ENCODE data around the gene GID8. TPM values are rescaled to one million over a fixed set of nuclear protein-coding genes. Genes with fewer than 3 reads are reported as not detected.

GID8 gene
- total RNA-seq, 4 donors from 2014 or later: 22.4 to 30.1 (median 25.6) TPM

DNA sequence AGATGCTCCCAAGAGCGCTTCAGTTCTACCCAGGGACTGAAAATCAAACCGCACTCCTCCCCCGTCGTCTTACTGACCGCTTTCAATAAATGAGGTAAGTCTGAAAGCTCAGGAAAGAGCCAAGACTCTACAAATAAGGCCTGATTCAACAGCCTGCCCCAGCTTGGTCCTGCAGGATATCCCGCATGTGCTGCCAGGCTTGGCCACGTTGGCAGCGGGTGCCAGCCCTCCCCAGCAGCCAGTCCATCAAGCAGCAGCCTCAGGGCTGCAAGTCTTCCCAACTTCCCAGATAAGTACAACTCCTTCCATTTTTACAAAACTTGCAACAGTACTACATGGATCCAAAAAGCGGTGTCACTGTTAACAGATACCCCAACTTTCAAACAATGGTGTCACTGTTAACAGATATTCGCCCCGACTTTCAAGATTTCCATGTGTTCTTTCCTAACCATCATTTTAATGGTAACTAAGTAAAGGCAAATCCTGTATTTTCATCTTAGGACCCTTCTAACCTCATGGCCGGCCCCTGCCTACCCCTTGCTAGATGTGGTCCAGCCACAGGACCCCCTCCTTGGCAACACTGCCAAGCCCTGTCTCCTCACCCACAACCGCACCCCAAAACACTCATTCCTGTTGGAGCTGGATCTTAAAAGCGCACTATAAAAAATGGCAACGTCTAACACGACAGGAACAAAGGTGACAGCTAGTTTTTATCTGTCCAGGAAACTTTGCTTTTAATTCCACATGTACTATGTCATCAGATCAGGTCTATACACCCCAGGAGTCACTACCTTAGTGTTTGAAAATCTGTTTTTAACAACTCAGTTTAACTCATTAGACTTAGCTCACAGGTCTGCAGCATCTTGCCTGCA lies 39.6 kb upstream of the GID8 start:
- Histone ChIP-seq H3K27ac (replicated peaks in 1 of 4) (no peak overlapping the region), H3K4me3 (no peak overlapping the region), H3K4me1 (peaks cover 22 to 34% (median 29%) of the 10 kb centered on the region in 4 donors), H3K36me3 (peaks cover 39 to 63% (median 50%) of the 10 kb centered on the region in 4 donors), H3K9me3 (no peaks in the 10 kb centered on the region), H3K27me3 (no peaks in the 10 kb centered on the region)
- intact Hi-C loops (cut with DNase I): no loop called here
- TF ChIP-seq POLR2AphosphoS5 (IDR thresholded peaks at IDR 0.05) (peak in 1 of 2 donors; percentile 0), POLR2A (IDR thresholded peaks at IDR 0.05; ENCODE audit: low read depth) (no peak), EP300 (IDR thresholded peaks at IDR 0.05) (no peak)
- 80% methylated on average over 16 of the region's 16 CpGs for WGBS
- DNase-seq (ENCODE audit: extremely low spot score): no peak

DNA sequence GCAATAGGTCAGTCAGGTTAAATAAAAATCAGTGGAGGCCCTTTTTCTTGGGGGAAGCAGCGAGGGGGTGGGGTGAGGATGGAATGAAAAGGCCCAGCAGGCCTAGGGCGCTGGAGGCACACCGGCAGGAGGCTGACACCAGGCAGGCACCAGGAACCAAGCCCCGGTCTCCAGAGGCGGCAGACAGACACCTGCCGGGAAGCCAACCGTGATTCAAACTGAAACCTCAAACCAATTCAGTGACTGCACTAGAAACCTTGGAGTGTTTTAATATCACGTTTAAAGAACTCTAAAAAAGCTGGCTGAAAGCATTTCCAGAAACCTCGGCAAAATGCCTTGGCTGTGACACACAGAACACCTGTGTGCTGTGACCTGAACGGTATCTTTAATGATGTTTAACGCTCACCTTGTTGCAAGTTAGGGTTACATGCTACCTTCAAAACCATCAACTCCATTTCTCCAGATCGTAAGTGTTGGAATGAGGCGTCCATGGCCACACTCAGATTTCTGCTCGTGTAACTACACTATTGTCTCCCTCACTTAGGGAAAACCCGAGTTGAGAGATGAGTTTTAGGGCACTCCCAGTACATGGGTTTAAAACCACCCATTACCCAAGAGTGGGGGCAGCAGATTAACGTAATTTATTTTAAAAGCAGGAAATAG lies 38.8 kb upstream of the GID8 start:
- H3K9me3 ChIP-seq: no peaks in the 10 kb centered on the region
- H3K27me3 ChIP-seq: no peaks in the 10 kb centered on the region
- DNase-seq (ENCODE audit: extremely low spot score): no peak
- WGBS: 41% methylated on average over 16 of the region's 16 CpGs
- intact Hi-C loops (cut with DNase I): no loop called here
- H3K4me1 ChIP-seq: peaks cover 22 to 34% (median 29%) of the 10 kb centered on the region in 4 donors
- peaks cover 40 to 63% (median 50%) of the 10 kb centered on the region in 4 donors for H3K36me3 ChIP-seq
- H3K4me3 ChIP-seq: no peak overlapping the region
- TF ChIP-seq POLR2AphosphoS5 (IDR thresholded peaks at IDR 0.05) (no peak), EP300 (IDR thresholded peaks at IDR 0.05) (no peak), POLR2A (IDR thresholded peaks at IDR 0.05; ENCODE audit: low read depth) (no peak)
- TF ChIP-seq, protein P1, sequence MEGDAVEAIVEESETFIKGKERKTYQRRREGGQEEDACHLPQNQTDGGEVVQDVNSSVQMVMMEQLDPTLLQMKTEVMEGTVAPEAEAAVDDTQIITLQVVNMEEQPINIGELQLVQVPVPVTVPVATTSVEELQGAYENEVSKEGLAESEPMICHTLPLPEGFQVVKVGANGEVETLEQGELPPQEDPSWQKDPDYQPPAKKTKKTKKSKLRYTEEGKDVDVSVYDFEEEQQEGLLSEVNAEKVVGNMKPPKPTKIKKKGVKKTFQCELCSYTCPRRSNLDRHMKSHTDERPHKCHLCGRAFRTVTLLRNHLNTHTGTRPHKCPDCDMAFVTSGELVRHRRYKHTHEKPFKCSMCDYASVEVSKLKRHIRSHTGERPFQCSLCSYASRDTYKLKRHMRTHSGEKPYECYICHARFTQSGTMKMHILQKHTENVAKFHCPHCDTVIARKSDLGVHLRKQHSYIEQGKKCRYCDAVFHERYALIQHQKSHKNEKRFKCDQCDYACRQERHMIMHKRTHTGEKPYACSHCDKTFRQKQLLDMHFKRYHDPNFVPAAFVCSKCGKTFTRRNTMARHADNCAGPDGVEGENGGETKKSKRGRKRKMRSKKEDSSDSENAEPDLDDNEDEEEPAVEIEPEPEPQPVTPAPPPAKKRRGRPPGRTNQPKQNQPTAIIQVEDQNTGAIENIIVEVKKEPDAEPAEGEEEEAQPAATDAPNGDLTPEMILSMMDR (IDR thresholded peaks at IDR 0.05): no peak
- no peak overlapping the region for H3K27ac ChIP-seq (replicated peaks in 1 of 4)

DNA sequence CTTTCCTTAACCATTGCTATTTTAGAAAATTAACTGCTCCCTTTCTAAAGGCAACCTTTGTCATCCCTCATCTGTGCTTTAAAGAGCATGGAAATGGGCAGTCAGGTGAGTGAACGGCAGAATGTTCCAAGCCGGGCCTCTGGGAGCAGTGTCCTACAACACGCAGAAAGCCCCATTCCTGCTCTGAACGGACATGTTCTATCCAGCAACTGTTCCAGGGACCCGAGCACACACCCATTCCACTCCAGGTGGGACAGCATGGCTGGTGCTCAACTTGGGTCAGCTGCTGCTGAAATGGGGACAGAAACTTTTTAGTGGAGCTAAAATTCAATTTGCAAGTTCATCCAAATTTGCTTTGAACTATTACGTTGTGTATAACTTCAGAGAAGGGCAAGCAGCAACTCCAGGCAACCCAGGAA lies 38.3 kb upstream of the GID8 start:
- DNase-seq (ENCODE audit: extremely low spot score): no peak
- no peaks in the 10 kb centered on the region for H3K27me3 ChIP-seq
- intact Hi-C loops (cut with DNase I): loop anchor here (5.0 kb wide), 1 partner anchor 108 kb away; the partner anchor contains the start of gene BHLHE23
- WGBS: 7% methylated on average over 6 of the region's 6 CpGs
- peak overlapping the region in 1 of 4 donors; percentile 22 for H3K27ac ChIP-seq (replicated peaks in 1 of 4)
- H3K9me3 ChIP-seq: no peaks in the 10 kb centered on the region
- no peak overlapping the region for H3K4me3 ChIP-seq
- H3K4me1 ChIP-seq: peaks cover 22 to 34% (median 29%) of the 10 kb centered on the region in 4 donors
- TF ChIP-seq POLR2AphosphoS5 (IDR thresholded peaks at IDR 0.05): no peak
- TF ChIP-seq, protein P1 (IDR thresholded peaks at IDR 0.05): peak in 2 of 3 experiments; percentile 19 to 31
- no peak for TF ChIP-seq POLR2A (IDR thresholded peaks at IDR 0.05; ENCODE audit: low read depth)
- TF ChIP-seq EP300 (IDR thresholded peaks at IDR 0.05): no peak
- peaks cover 40 to 63% (median 50%) of the 10 kb centered on the region in 4 donors for H3K36me3 ChIP-seq

DNA sequence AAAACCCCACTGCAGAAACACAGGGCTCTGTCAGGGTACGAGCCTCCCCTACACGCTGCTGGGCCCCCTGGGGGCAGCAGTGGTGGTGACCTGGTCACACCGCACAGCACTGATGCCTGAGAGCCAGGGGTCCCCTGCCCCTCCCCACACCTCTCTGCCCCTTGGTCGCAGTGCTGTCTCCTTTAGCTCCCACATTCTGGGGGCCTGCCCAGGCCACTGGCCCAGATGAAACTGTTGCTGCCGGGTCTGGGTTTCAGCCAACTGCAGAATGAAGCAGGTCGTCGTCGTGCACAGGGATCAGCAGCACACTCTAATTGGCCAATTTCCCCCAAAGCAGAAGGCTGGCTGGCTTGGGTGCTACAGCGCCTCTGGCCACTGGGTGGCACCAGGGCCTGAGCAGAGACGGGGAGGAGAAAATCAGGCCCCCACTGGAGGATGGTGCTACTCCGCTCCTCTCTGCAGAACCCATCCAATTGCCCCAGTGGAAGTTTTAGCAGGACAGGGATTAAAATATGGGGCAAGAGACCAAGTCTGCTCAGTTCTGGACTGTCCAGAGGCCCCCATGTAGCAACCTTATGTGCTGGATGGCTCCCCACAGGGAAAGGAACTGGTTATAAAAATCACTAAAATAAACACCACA lies 37.8 kb upstream of the GID8 start:
- TF ChIP-seq, protein P1 (IDR thresholded peaks at IDR 0.05): peak; percentile 79 to 97 (median 93)
- no peak for TF ChIP-seq POLR2A (IDR thresholded peaks at IDR 0.05; ENCODE audit: low read depth)
- TF ChIP-seq EP300 (IDR thresholded peaks at IDR 0.05): no peak
- TF ChIP-seq POLR2AphosphoS5 (IDR thresholded peaks at IDR 0.05): peak; percentile 59 to 64
- Histone ChIP-seq H3K4me3 (no peak overlapping the region), H3K4me1 (peaks cover 22 to 34% (median 29%) of the 10 kb centered on the region in 4 donors), H3K9me3 (no peaks in the 10 kb centered on the region), H3K27ac (replicated peaks in 1 of 4) (peak overlapping the region in 2 of 4 donors; percentile 22 to 36), H3K27me3 (no peaks in the 10 kb centered on the region), H3K36me3 (peaks cover 40 to 63% (median 50%) of the 10 kb centered on the region in 4 donors)
- DNase-seq (ENCODE audit: extremely low spot score): no peak
- 3% methylated on average over 8 of the region's 11 CpGs for WGBS
- intact Hi-C loops (cut with DNase I): loop anchor here (5.0 kb wide), 1 partner anchor 107 kb away; the partner anchor contains the start of gene BHLHE23

All from esophagus muscularis mucosa (tissue), 4 donors.